Thyroid gland (tissue), 4 donors: ENCODE data around the gene MSMO1. TPM values are rescaled to one million over a fixed set of nuclear protein-coding genes. Genes with fewer than 3 reads are reported as not detected.

Experiments used
- DNase-seq, 2 donors: peaks; one replicate each; pipeline ENCODE4 v3.0.0-alpha.2; 2019
- H3K27ac ChIP-seq, 3 donors: fragments of 200-600 bp; sonication (generic); 1 replicate in 2 of 3; 2 replicates in 1 of 3; pipeline ENCODE4 v1.5.1; 2016 to 2019; ENCODE audit warnings: mild to moderate bottlenecking in 1 of 3, moderate library complexity in 1 of 3
- H3K27me3 ChIP-seq: fragments of 200-600 bp; sonication (generic); one replicate; pipeline ENCODE4 v1.5.1; 2019
- H3K36me3 ChIP-seq, 2 donors: fragments of 200-600 bp; sonication (generic); one replicate each; pipeline ENCODE4 v1.5.1; 2016 to 2019
- H3K4me1 ChIP-seq, 2 donors: fragments of 200-600 bp; sonication (generic); one replicate each; pipeline ENCODE4 v1.5.1; 2017 to 2019
- H3K4me3 ChIP-seq, 3 donors: fragments of 200-600 bp; sonication (generic); replicated peaks in 1 of 3; 1 replicate in 2 of 3; 2 replicates in 1 of 3; pipeline ENCODE4 v1.5.1; 2016; ENCODE audit warnings: mild to moderate bottlenecking in 1 of 3
- H3K9me3 ChIP-seq: fragments of 200-600 bp; sonication (generic); one replicate; pipeline ENCODE4 v1.5.1; 2017
- CTCF ChIP-seq, 6 experiments: fragments of 200-600 bp in 3 of 6; fragments of 450-650 bp in 3 of 6; sonication (generic) in 3 of 6; IDR thresholded peaks; one replicate each; pipeline ENCODE4 v1.5.1; 2016 to 2019; ENCODE audit warnings: antibody characterized with exemption in 6 of 6, mild to moderate bottlenecking in 2 of 6, inconsistent platforms in 1 of 6, moderate library complexity in 1 of 6
- POLR2A ChIP-seq, 2 donors: fragments of 450-650 bp; IDR thresholded peaks; one replicate each; pipeline ENCODE4 v1.6.1; 2017; ENCODE audit warnings: antibody characterized with exemption in 2 of 2, mild to moderate bottlenecking in 2 of 2, moderate library complexity in 1 of 2
- WGBS, 2 donors: methylation state at CpG; one replicate each; pipeline ENCODE4 v1.1.5; 2017; 5-methylcytosine and 5-hydroxymethylcytosine counted together
- intact Hi-C: fragments of 100-400 bp; cut with DNase I; formaldehyde crosslinking; loops from one replicate; pipeline ENCODE4 v1.15.1; 2023
- total RNA-seq, 4 donors: library from RNA; depleted of rRNA; stranded (reverse); fragments of >200 nt; gene quantifications; one replicate each; pipeline ENCODE4 v1.2.3, GENCODE V29; 2016

The MSMO1 gene
- total RNA-seq, 4 donors from 2014 or later = 27.7 to 39.7 (median 32.7) TPM

- Histone ChIP-seq H3K4me3 (no peak overlapping the region), H3K27ac (no peak overlapping the region), H3K36me3 (peaks cover 5 to 10% of the 10 kb centered on the region in 2 donors), H3K4me1 (peaks cover 6 to 9% of the 10 kb centered on the region in 2 donors), H3K9me3 (no peaks in the 10 kb centered on the region), H3K27me3 (no peaks in the 10 kb centered on the region)
- WGBS, 2 donors = 91 to 92% methylated on average over 5 of the region's 5 CpGs
- TF ChIP-seq CTCF (IDR thresholded peaks at IDR 0.05) (no peak), POLR2A (IDR thresholded peaks at IDR 0.05) (no peak)
- intact Hi-C loops = no loop called here
- no peak for DNase-seq
Measured at GRCh38 chr4:165299399-165300060, 27.9 kb upstream of the MSMO1 start.

- 9 to 10% methylated on average over 1 of the region's 1 CpG for WGBS, 2 donors
- H3K36me3 ChIP-seq = peaks cover 5 to 10% of the 10 kb centered on the region in 2 donors
- intact Hi-C loops = no loop called here
- DNase-seq = peak in 1 of 2 donors; percentile 4
- no peak overlapping the region for H3K4me3 ChIP-seq
- H3K27ac ChIP-seq = no peak overlapping the region
- peaks cover 0 to 3% of the 10 kb centered on the region in 2 donors for H3K4me1 ChIP-seq
- H3K9me3 ChIP-seq = no peaks in the 10 kb centered on the region
- no peaks in the 10 kb centered on the region for H3K27me3 ChIP-seq
- TF ChIP-seq POLR2A (IDR thresholded peaks at IDR 0.05) = no peak
- no peak for TF ChIP-seq CTCF (IDR thresholded peaks at IDR 0.05)
Measured at GRCh38 chr4:165301833-165302232, 25.6 kb upstream of the MSMO1 start.

DNA sequence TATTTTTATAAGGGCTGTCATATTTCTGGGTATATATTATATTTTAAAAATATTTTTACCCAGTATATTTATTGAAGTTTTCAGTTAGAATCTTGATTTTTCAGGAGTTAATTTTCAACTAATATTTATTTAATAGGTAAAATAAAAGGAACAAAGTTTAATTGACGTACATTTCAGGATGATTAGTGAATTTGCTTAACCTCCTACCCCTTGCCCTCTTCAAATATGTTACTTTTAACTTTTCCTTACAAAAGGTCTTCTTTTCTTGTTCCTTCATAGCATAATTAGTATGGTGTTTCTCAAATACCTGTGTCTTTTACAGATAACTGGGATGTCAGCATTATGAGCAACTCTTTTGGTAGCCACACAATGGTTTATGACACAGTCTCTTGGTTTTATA lies 24.8 kb upstream of the MSMO1 start:
- Histone ChIP-seq H3K9me3 (no peaks in the 10 kb centered on the region), H3K4me3 (no peak overlapping the region), H3K36me3 (peaks cover 2 to 8% of the 10 kb centered on the region in 2 donors), H3K4me1 (peaks cover 0 to 3% of the 10 kb centered on the region in 2 donors), H3K27ac (no peak overlapping the region), H3K27me3 (no peaks in the 10 kb centered on the region)
- no peak for DNase-seq
- TF ChIP-seq CTCF (IDR thresholded peaks at IDR 0.05) = no peak
- no peak for TF ChIP-seq POLR2A (IDR thresholded peaks at IDR 0.05)
- WGBS, 2 donors = 98 to 99% methylated on average over 1 of the region's 1 CpG
- intact Hi-C loops = no loop called here

DNA sequence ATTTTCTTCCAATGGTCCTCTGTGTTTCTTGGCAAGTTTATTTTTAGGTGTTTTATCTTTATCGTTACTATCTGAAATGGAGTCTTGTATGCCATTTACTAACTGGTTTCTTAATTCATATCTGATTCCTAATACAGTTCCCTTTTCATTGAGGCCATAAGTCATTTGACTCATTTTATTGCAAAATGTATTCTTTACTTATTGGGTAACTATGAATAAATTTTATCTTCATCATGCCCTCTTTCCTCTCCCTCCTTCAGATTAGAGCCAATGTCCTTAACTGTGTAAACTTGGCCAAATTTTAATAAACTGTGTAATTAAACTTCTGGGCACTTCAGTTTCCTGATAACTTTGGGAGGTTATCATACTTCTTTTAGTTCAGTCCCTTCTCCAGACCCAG lies 19.3 kb upstream of the MSMO1 start:
- 93 to 96% methylated on average over 1 of the region's 1 CpG for WGBS, 2 donors
- DNase-seq = no peak
- intact Hi-C loops = no loop called here
- Histone ChIP-seq H3K4me1 (no peaks in the 10 kb centered on the region), H3K9me3 (no peaks in the 10 kb centered on the region), H3K4me3 (no peak overlapping the region), H3K36me3 (no peaks in the 10 kb centered on the region), H3K27me3 (no peaks in the 10 kb centered on the region), H3K27ac (no peak overlapping the region)
- no peak for TF ChIP-seq POLR2A (IDR thresholded peaks at IDR 0.05)
- no peak for TF ChIP-seq CTCF (IDR thresholded peaks at IDR 0.05)

DNA sequence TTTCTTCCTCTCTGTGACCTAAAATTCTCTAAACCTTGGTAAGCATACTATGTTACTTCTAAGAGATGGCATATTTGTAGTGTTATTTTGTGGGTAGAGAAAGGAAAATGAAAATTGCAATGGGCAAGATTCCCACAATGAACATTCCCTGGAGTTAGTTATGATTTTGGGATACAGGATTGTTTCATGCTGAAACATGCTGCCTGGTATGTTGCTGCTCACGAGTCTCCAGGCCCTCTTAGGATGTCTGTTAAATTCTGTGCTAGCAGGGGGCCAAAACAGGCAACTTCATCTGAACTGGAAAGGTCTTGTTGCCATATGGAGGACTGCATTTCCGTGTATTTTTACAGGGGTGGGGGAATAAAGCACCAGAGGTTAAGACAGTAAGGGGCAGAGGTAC lies 18.9 kb upstream of the MSMO1 start:
- Histone ChIP-seq H3K27ac (no peak overlapping the region), H3K36me3 (no peaks in the 10 kb centered on the region), H3K4me1 (no peaks in the 10 kb centered on the region), H3K27me3 (no peaks in the 10 kb centered on the region), H3K9me3 (no peaks in the 10 kb centered on the region), H3K4me3 (no peak overlapping the region)
- TF ChIP-seq POLR2A (IDR thresholded peaks at IDR 0.05) (no peak), CTCF (IDR thresholded peaks at IDR 0.05) (no peak)
- intact Hi-C loops = no loop called here
- 94 to 97% methylated on average over 2 of the region's 2 CpGs for WGBS, 2 donors
- DNase-seq = no peak
